Osteocyte (in vitro differentiated cells): Measurements from ENCODE around the gene NCAM1. TPM values are rescaled to one million over a fixed set of nuclear protein-coding genes. Genes with fewer than 3 reads are reported as not detected.

Experiments
- DNase-seq: peaks from one replicate; pipeline ENCODE4 v3.0.0; 2021; ENCODE audit warnings: mixed read lengths; ENCODE audit not compliant: unreplicated experiment; ENCODE audit errors: extremely low spot score
- H3K27ac Mint-ChIP-seq: one replicate; pipeline ENCODE4 v1.8.0; 2021; ENCODE audit warnings: mild to moderate bottlenecking, mixed read lengths; ENCODE audit not compliant: unreplicated experiment
- H3K27me3 Mint-ChIP-seq: one replicate; pipeline ENCODE4 v1.8.0; 2021; ENCODE audit warnings: mixed read lengths; ENCODE audit not compliant: unreplicated experiment
- H3K36me3 Mint-ChIP-seq: one replicate; pipeline ENCODE4 v1.8.0; 2021; ENCODE audit warnings: mixed read lengths; ENCODE audit not compliant: unreplicated experiment
- H3K4me1 Mint-ChIP-seq: one replicate; pipeline ENCODE4 v1.8.0; 2021; ENCODE audit warnings: mixed read lengths; ENCODE audit not compliant: unreplicated experiment
- H3K4me3 Mint-ChIP-seq: one replicate; pipeline ENCODE4 v1.8.0; 2021; ENCODE audit warnings: mild to moderate bottlenecking, moderate library complexity, mixed read lengths; ENCODE audit not compliant: unreplicated experiment
- H3K9me3 Mint-ChIP-seq: one replicate; pipeline ENCODE4 v1.8.0; 2021; ENCODE audit warnings: mixed read lengths; ENCODE audit not compliant: unreplicated experiment
- CTCF ChIP-seq: fragments of 200-600 bp; sonication (generic); IDR thresholded peaks from 2 replicates; pipeline ENCODE4 v1.5.0; 2021; ENCODE audit warnings: antibody characterized with exemption, mild to moderate bottlenecking, moderate library complexity
- total RNA-seq: library from RNA; stranded (reverse); gene quantifications from 2 replicates; pipeline ENCODE4 v1.2.1, GENCODE V29; 2021

The NCAM1 gene
- total RNA-seq, 1 donor from 2014 or later = 2.2 TPM

DNA sequence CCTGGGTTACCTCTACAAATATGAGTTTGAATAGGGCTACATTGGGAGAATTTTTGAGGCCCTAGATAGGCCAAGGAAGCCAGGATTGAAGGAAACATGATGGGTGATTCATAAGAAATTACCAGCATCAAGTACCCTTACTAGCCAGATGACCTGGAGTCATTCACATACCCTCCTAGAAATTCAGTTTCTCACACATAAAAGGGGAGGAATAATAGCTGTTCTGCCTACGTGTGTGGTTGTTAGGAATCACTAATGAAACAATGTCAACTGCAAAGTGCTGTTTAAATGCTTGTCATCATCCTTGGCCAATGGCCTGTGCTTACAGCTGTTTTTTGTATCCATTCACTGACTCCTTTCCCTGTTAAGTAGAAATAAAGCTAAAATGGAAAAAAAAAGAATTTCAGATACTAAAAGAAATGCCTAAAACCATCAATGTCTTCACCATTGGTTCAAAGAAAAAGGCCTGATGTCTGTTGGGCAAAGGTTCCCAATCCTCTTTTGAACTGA is 114.4 kb downstream of the NCAM1 start:
- Mint-ChIP-seq H3K27ac (no peak overlapping the region), H3K36me3 (no peaks in the 10 kb centered on the region), H3K9me3 (peaks cover 3% of the 10 kb centered on the region), H3K27me3 (no peaks in the 10 kb centered on the region), H3K4me1 (no peaks in the 10 kb centered on the region), H3K4me3 (no peak overlapping the region)
- no peak for TF ChIP-seq CTCF
- no peak for DNase-seq

DNA sequence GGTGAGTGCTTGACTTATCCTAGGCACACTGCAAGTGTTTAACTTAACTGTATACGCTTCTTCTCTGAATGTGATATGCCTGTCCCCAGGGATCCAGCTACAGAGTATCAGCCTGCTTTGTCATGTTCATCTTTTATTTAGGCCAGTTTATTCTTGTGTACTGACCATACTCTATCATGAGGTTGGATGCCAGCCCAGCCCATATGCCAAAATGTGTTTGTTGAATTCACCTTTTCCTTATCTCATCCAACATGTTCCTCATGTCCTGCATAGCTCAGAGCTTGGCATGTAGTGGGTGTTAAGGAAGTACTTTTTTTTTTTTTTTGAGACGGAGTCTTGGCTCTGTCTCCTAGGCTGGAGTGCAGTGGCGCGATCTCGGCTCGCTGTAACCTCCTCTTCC is 116.2 kb downstream of the NCAM1 start:
- no peak for TF ChIP-seq CTCF
- Mint-ChIP-seq H3K9me3 (peaks cover 3% of the 10 kb centered on the region), H3K27me3 (no peaks in the 10 kb centered on the region), H3K4me1 (no peaks in the 10 kb centered on the region), H3K4me3 (no peak overlapping the region), H3K36me3 (no peaks in the 10 kb centered on the region), H3K27ac (no peak overlapping the region)
- DNase-seq = no peak

GRCh38 chr11:113082341-113082955 is 121.2 kb downstream of the NCAM1 start:
- Mint-ChIP-seq H3K36me3 (no peaks in the 10 kb centered on the region), H3K4me1 (no peaks in the 10 kb centered on the region), H3K27ac (no peak overlapping the region), H3K4me3 (no peak overlapping the region), H3K27me3 (no peaks in the 10 kb centered on the region), H3K9me3 (peaks cover 3% of the 10 kb centered on the region)
- no peak for TF ChIP-seq CTCF
- DNase-seq = no peak

GRCh38 chr11:113083571-113083970 is 122.4 kb downstream of the NCAM1 start:
- no peak overlapping the region for H3K4me3 Mint-ChIP-seq
- no peak for DNase-seq
- peaks cover 3% of the 10 kb centered on the region for H3K9me3 Mint-ChIP-seq
- H3K4me1 Mint-ChIP-seq = no peaks in the 10 kb centered on the region
- no peaks in the 10 kb centered on the region for H3K27me3 Mint-ChIP-seq
- no peak for TF ChIP-seq CTCF
- no peak overlapping the region for H3K27ac Mint-ChIP-seq
- H3K36me3 Mint-ChIP-seq = no peaks in the 10 kb centered on the region

- Mint-ChIP-seq H3K27me3 (no peaks in the 10 kb centered on the region), H3K4me3 (no peak overlapping the region), H3K4me1 (no peaks in the 10 kb centered on the region), H3K36me3 (no peaks in the 10 kb centered on the region), H3K9me3 (peaks cover under 1% of the 10 kb centered on the region), H3K27ac (no peak overlapping the region)
- no peak for DNase-seq
- TF ChIP-seq CTCF = no peak
Observed at GRCh38 chr11:113084297-113084696, 123.1 kb downstream of the NCAM1 start.
